Breast epithelium (tissue), 4 donors: ENCODE results near the gene TRAF7. TPM values are rescaled to one million over a fixed set of nuclear protein-coding genes. Genes with fewer than 3 reads are reported as not detected.
A peak's percentile ranks its signal among the peaks of the same experiment; 100 is the strongest.

Experiments
- DNase-seq, 2 donors: peaks; one replicate each; pipeline ENCODE4 v3.0.0-alpha.2; 2019; ENCODE audit warnings: low spot score in 2 of 2
- H3K27ac ChIP-seq, 2 donors: fragments of 200-600 bp; sonication (generic) in 1 of 2; one replicate each; pipeline ENCODE4 v1.5.1; 2016 to 2019; ENCODE audit warnings: mild to moderate bottlenecking in 1 of 2
- H3K27me3 ChIP-seq, 2 donors: fragments of 200-600 bp; sonication (generic) in 1 of 2; one replicate each; pipeline versions ENCODE4 v1.5.1 to v1.6.0; 2017 to 2019; ENCODE audit warnings: control low read depth in 1 of 2, mild to moderate bottlenecking in 1 of 2
- H3K36me3 ChIP-seq: fragments of 200-600 bp; one replicate; pipeline ENCODE4 v1.5.1; 2019
- H3K4me1 ChIP-seq, 2 donors: fragments of 200-600 bp; sonication (generic); one replicate each; pipeline ENCODE4 v1.5.1; 2016 to 2019; ENCODE audit warnings: control low read depth in 1 of 2
- H3K4me3 ChIP-seq, 3 donors: fragments of 200-600 bp; sonication (generic); 1 replicate in 2 of 3; 2 replicates in 1 of 3; pipeline ENCODE4 v1.5.1; 2016 to 2019; ENCODE audit warnings: mild to moderate bottlenecking in 3 of 3, moderate library complexity in 2 of 3
- H3K9me3 ChIP-seq, 2 donors: fragments of 200-600 bp; sonication (generic) in 1 of 2; one replicate each; pipeline ENCODE4 v1.5.1; 2016 to 2019; ENCODE audit warnings: control low read depth in 1 of 2
- POLR2A ChIP-seq: fragments of 450-650 bp; IDR thresholded peaks from one replicate; pipeline ENCODE4 v1.6.1; 2016; ENCODE audit warnings: antibody characterized with exemption, mild to moderate bottlenecking, moderate library complexity
- POLR2AphosphoS5 ChIP-seq, 3 donors: sonication (generic); formaldehyde crosslinking; IDR thresholded peaks; one replicate each; pipeline ENCODE4 v1.6.1; 2017; ENCODE audit warnings: antibody characterized with exemption in 3 of 3
- intact Hi-C: fragments of 100-400 bp; cut with DNase I; formaldehyde crosslinking; loops from one replicate; pipeline ENCODE4 v1.15.1; 2023; ENCODE audit warnings: low total_unique reads
- total RNA-seq, 3 donors: library from RNA; depleted of rRNA; stranded (reverse); fragments of >200 nt; gene quantifications; one replicate each; pipeline ENCODE4 v1.1.0, GENCODE V29; 2016
- TF ChIP-seq, protein P1 (sequence below), 3 donors: fragments of 450-650 bp; IDR thresholded peaks; one replicate each; pipeline ENCODE4 v1.5.1; 2016 to 2017; ENCODE audit warnings: antibody characterized with exemption in 3 of 3, mild to moderate bottlenecking in 3 of 3, moderate library complexity in 3 of 3

TRAF7 gene
- total RNA-seq, 3 donors from 2014 or later = 28.4 to 35.4 (median 32.5) TPM

DNA sequence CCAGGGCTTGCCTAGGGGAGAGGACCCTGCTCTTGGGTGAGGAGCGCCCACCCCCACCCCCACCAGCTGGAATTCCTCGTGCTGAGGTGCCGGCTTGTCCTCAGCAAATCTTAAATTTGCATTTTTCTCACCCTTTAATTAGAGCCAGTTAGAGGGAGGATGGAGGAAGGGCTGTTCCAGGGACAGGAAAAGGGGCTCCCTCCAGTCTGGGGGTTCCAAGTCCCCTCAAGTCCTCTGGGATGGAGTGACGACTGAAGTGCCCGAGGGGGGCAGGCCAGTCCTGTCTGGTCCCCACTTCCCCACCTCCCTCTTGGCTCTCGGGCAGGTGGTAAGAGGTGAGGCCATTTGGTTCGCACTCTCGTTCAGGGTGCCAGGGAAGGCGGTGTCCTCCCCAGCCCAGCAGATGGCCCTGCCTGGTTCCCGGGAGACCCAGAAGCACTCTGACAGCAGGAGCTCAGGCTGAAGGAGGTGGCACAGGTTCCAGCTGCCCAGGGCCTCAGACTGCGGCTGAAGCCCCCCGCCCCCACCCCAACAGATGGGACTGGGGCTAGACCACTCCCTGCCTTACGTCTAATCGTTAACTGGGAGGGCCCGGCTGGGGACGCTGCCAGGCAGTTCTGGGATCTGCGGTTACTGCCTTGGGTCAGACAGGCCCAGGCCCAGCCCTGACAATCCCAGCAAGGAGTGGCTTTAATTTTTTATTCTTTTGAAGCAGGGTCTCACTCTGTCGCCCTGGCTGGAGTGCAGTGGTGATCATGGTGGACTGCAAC, 5.0 kb upstream of the TRAF7 start:
- peaks cover 27 to 37% of the 10 kb centered on the region in 2 donors for H3K4me1 ChIP-seq
- no peaks in the 10 kb centered on the region for H3K27me3 ChIP-seq
- H3K9me3 ChIP-seq = no peaks in the 10 kb centered on the region
- DNase-seq = no peak
- H3K27ac ChIP-seq = peak overlapping the region; percentile 49 to 51
- intact Hi-C loops = no loop called here
- no peak overlapping the region for H3K4me3 ChIP-seq
- H3K36me3 ChIP-seq = no peaks in the 10 kb centered on the region
- TF ChIP-seq POLR2AphosphoS5 (IDR thresholded peaks at IDR 0.05) (no peak), POLR2A (no peak)
- TF ChIP-seq, protein P1, sequence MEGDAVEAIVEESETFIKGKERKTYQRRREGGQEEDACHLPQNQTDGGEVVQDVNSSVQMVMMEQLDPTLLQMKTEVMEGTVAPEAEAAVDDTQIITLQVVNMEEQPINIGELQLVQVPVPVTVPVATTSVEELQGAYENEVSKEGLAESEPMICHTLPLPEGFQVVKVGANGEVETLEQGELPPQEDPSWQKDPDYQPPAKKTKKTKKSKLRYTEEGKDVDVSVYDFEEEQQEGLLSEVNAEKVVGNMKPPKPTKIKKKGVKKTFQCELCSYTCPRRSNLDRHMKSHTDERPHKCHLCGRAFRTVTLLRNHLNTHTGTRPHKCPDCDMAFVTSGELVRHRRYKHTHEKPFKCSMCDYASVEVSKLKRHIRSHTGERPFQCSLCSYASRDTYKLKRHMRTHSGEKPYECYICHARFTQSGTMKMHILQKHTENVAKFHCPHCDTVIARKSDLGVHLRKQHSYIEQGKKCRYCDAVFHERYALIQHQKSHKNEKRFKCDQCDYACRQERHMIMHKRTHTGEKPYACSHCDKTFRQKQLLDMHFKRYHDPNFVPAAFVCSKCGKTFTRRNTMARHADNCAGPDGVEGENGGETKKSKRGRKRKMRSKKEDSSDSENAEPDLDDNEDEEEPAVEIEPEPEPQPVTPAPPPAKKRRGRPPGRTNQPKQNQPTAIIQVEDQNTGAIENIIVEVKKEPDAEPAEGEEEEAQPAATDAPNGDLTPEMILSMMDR (IDR thresholded peaks at IDR 0.05) = no peak

DNA sequence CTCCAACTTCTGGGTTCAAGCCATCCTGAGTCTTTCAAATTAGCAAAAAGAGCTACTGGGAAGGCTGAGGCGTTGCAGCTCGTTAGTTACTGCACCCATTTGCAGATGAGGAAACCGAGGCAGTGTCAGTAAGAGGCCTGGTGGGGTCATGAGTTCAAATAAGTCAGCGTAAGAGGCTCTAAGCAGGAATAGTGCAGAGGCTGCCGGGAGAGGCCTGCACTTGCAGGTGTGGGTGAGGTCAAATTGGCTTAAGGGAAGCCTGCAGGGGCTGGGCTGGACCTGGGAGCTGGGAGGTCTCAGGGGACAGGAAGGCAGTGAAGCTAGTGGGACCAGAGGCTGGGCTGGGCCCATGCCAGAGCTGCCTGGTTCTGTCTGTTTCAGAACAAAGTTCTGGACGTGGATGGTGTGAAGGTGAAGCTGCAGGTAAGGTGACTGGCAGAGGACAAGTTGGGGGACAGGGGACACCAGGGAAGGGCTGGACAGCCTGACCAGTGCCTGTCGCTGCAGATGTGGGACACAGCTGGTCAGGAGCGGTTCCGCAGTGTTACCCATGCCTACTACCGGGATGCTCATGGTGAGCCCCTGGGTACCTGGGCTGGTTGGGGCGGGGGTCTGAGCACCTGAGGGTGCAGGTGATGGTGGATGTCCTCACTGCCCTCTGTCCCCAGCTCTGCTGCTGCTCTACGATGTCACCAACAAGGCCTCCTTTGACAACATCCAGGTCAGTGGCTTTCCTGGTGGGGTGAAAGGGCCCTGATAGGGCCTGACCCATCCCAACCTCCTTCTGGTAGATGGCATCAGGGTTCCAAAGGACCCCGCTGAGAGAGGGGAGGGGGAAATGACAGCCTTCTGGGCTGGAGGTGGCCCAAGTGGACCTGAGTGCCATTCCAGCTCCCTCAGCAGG, 4.1 kb upstream of the TRAF7 start:
- H3K27ac ChIP-seq = peak overlapping the region; percentile 49 to 51
- no peak for DNase-seq
- peaks cover 30 to 40% of the 10 kb centered on the region in 2 donors for H3K4me1 ChIP-seq
- TF ChIP-seq POLR2A = no peak
- no peak for TF ChIP-seq POLR2AphosphoS5 (IDR thresholded peaks at IDR 0.05)
- TF ChIP-seq, protein P1 (IDR thresholded peaks at IDR 0.05) = no peak
- H3K36me3 ChIP-seq = no peaks in the 10 kb centered on the region
- peak overlapping the region in 1 of 3 donors; percentile 21 for H3K4me3 ChIP-seq
- intact Hi-C loops = no loop called here
- no peaks in the 10 kb centered on the region for H3K9me3 ChIP-seq
- H3K27me3 ChIP-seq = no peaks in the 10 kb centered on the region

DNA sequence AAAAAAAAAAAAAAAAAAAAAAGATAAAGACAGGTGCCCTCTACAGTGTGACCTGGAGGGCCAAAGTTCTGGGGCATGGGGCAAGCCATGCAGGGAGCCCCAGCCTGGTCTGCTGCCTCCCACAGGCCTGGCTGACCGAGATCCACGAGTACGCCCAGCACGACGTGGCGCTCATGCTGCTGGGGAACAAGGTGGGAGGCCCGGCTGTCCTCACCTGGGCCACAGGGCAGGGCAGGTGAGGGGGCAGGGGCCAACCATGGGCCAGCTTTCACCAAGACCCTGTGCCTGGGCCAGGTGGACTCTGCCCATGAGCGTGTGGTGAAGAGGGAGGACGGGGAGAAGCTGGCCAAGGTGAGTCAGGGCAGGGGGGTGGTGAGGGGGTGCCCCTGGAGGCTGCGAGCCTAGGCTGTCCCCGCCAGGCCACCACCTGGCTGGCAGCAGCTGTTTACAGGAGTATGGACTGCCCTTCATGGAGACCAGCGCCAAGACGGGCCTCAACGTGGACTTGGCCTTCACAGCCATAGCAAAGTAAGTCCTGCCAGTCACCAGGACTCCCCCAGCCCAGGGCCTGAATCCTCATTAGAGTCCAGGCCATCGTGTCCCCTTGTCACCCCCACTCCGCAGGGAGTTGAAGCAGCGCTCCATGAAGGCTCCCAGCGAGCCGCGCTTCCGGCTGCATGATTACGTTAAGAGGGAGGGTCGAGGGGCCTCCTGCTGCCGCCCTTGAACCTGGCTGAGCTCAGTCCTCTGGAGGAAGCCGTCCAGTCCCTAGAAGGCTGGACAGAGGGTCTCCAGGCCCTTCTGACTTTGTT, 2.7 kb upstream of the TRAF7 start:
- H3K9me3 ChIP-seq = no peaks in the 10 kb centered on the region
- peak overlapping the region; percentile 60 to 84 for H3K27ac ChIP-seq
- peaks cover 36 to 53% of the 10 kb centered on the region in 2 donors for H3K4me1 ChIP-seq
- DNase-seq = no peak
- no peaks in the 10 kb centered on the region for H3K36me3 ChIP-seq
- H3K27me3 ChIP-seq = no peaks in the 10 kb centered on the region
- intact Hi-C loops = no loop called here
- H3K4me3 ChIP-seq = peak overlapping the region; percentile 82 to 90 (median 89)
- TF ChIP-seq POLR2A (no peak), POLR2AphosphoS5 (IDR thresholded peaks at IDR 0.05) (no peak)
- TF ChIP-seq, protein P1 (IDR thresholded peaks at IDR 0.05) = no peak

DNA sequence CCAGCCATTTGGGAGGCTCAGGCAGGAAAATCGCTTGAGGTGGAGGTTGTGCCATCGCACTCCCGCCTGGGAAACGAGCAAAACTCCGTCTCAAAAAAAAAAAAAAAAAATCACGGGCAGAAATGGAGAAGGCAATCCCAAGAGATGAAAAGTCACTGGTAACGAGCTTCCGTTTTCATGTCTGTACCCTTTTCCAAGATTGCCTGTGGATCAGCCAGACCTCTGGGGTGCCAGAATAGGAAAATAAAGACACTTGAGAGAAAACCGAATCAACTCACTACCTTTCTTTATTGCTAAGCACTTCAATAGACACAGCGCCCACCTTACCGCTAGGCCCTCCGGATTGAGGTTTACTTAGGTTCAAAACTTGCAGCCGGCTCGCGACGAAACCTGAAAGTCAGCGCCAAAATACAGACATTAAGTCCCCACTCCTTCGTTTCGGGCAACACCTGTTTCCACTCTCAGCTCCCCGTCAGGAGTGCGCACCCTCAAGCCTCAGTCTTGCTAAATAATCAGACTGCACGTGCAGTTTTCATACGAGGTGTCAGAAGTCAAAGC, 970 bp upstream of the TRAF7 start:
- Histone ChIP-seq H3K4me1 (peaks cover 45 to 56% of the 10 kb centered on the region in 2 donors), H3K36me3 (no peaks in the 10 kb centered on the region), H3K4me3 (peak overlapping the region; percentile 82 to 90 (median 89)), H3K27ac (peak overlapping the region; percentile 84 to 85), H3K27me3 (no peaks in the 10 kb centered on the region), H3K9me3 (no peaks in the 10 kb centered on the region)
- intact Hi-C loops = no loop called here
- no peak for TF ChIP-seq POLR2AphosphoS5 (IDR thresholded peaks at IDR 0.05)
- TF ChIP-seq, protein P1 (IDR thresholded peaks at IDR 0.05) = no peak
- TF ChIP-seq POLR2A = no peak
- DNase-seq = no peak
